NK-92 treated with Interleukin-12 subunit alpha and Interleukin-12 subunit beta, amount 100 ng/mL, for 24 hours (cell line): ENCODE measurements around the gene EYA4.

Experiments used
- DNase-seq: peaks from one replicate; lab custom pipeline; 2025; lab: John Stamatoyannopoulos, UW

The EYA4 gene

DNA sequence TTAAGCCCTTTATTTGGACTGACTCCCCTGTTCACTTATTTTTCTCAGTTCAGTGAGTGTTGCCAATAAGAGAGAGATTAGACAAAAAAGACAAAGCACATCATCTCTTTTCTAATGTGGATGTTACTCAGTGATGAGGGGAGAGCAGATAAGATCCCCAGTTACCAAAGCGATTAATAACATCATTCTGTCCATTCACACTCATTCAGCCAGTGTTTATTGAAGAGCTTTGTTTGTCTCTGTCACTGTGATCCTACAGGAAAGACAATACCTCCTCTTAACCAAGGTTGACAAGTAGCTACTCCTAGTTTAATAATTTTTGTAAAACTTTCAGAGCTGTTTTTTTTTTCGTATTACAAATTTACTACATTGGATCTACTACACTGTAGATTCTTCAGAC, 163.0 kb downstream of the EYA4 start:
- DNase-seq = no peak

DNA sequence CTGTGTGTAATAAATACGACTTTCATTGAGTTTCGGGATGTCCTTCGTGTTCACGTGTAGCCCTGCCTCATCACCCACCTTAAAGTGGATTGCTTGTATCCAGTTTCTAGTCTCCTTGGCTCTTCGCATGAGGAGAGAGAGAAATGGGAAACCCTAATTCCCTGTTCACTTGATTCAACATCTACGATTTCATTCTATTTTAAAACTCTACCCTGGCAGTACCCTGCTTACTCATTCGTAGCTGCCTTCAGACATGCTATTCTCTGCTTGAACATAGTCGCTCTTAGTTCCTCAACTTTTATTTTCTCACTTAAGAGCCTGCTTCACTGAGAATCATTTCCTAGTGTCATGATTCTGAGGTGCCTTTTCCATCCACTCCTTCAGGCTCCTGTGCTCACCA, 163.6 kb downstream of the EYA4 start:
- DNase-seq = no peak

- DNase-seq = no peak
These were observed 166.4 kb downstream of the EYA4 start for GRCh38 chr6:133407320-133408100.

- no peak for DNase-seq
These were observed 167.0 kb downstream of the EYA4 start for GRCh38 chr6:133408132-133408531.

- DNase-seq = no peak
These were observed 167.4 kb downstream of the EYA4 start for GRCh38 chr6:133408543-133408942.

DNA sequence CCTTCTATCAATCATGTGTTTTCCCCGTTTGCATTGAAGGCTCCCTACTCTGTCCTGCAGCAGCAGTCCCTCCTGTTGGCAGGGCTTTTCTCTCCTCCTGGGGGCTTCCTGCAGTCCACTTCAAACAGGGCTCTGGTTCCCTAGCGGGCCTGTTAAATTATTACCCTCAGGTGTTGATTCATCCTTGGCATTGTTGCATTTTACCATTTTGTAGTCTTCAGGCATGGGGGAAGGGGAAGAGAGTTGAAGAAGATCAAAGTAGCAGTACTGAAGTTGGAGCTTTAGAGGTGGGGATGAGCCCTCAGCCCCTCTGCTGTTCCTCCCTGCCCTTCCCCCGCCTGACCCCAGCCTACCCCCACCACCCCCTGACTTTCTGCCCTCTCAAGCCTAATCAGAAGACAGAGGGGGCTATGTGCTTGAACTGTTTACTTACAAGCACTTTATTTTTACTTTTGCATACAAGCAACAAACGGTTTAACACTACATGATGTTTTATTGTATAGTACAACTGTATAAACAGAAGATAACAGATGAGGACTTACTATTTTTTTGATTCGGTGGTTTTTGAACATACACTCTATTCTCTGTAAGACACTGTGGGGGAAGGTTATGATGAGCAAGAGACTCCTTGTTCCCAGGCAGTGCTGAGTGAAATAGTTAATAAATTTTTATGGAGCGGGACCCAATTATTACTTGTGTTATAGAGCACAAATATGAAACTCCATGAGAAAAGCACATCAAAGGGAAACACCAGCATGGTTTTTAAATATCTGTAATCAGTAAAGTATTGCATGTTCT, 169.7 kb downstream of the EYA4 start:
- no peak for DNase-seq

- DNase-seq = no peak
These were observed 170.6 kb downstream of the EYA4 start for GRCh38 chr6:133411757-133412156.

DNA sequence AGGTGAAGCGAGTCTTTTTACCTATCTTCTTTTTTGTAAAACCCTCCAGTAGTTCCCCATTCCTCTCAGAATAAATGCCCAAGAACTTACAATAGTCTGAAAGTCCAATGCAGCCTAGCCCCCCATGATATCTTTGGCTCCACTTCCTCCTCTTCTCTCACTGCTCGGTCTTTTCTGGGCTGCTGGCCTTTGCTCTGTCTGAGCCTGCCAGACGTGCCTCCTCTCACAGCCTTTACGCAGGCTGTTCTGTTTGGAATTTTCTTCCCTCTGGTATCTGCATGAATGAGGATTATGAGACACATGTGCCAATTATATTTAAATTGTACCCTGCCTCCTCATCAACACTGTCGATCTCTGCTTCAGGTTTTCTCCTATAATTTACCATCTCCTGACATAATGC, 174.1 kb downstream of the EYA4 start:
- DNase-seq = no peak

GRCh38 chr6:133418108-133418507, 177.0 kb downstream of the EYA4 start:
- no peak for DNase-seq

- no peak for DNase-seq
These were observed 182.1 kb downstream of the EYA4 start for GRCh38 chr6:133423242-133423641.

- no peak for DNase-seq
These were observed 183.2 kb downstream of the EYA4 start for GRCh38 chr6:133424359-133424758.

GRCh38 chr6:133426038-133426437, 184.9 kb downstream of the EYA4 start:
- DNase-seq = no peak

GRCh38 chr6:133428295-133428694, 187.1 kb downstream of the EYA4 start:
- no peak for DNase-seq

DNA sequence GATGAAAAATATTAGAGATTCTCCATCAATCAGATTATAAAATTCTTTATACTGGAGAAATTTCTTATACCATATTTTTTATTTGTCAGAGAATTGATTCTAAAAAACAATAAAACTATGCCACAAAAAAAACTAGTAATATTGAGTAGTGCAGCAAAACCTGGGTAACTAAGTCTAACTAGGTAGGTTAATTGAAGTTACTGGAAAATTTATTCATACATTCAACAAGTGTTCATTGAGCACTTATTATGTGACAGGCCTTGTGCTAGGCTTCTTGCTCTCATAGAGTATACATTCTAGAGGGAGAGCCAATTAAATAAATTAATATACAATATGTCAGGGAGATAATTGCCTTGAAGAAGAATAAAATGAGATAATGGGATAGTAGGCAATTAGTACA, 189.4 kb downstream of the EYA4 start:
- no peak for DNase-seq

DNA sequence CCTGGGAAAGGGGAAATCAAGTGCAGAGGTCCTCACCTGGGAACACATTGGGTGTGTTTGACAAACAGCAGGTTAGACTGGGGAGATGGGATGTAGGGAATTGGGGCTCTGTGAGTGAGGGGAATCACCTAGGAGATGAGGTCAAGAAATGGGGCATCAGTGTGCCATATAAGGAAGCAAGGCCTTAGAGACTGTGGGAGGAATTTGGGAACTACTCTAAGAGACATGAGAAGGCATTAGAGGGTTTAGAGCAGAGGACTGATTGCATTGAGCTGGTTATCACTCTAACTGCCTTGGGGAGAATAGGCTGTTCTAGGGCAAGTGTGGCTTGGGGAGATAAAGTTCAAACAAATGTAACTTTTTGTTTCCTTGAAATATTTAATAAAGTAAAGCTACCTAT, 189.9 kb downstream of the EYA4 start:
- no peak for DNase-seq

GRCh38 chr6:133432021-133432989, 191.1 kb downstream of the EYA4 start:
- DNase-seq = no peak

- DNase-seq = no peak
These were observed 194.0 kb downstream of the EYA4 start for GRCh38 chr6:133435065-133435728.

DNA sequence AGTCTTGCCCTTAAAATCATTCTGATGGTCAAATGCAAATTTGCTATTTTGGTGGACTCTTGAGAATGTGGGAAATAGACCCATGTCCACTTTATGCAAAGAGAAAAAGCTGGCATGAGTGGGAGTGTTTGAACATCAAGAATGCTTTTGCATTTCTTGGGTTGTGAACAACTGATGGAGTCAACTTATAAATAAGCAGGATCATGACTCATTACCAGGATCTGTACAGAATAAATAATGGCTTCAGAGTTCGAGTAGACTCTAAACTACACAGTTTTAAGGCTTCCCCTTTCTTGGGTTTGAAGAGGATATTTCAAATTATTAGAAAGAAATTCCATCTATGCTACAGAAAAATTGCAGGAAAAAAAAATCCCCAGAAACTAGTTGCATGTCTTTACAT, 195.5 kb downstream of the EYA4 start:
- no peak for DNase-seq

DNA sequence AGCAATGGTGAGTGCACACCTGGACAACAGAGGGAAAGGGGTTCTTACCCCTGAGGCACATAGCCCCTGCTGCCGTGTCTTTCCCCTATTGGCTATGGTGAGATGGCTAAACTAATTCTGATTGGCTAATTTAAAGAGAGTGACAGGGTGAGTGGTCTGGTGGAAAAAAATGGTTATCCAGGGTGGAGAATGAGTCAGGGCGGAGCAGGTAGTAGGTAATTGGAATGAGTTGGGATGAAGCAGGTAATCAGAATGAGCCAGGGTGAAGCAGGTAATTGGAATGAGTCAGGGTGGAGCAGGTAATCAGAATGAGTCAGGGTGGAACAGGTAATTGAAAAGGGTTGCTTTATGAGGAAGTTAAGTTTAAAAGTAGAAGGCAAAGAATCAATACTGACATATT, 200.3 kb downstream of the EYA4 start:
- no peak for DNase-seq

DNA sequence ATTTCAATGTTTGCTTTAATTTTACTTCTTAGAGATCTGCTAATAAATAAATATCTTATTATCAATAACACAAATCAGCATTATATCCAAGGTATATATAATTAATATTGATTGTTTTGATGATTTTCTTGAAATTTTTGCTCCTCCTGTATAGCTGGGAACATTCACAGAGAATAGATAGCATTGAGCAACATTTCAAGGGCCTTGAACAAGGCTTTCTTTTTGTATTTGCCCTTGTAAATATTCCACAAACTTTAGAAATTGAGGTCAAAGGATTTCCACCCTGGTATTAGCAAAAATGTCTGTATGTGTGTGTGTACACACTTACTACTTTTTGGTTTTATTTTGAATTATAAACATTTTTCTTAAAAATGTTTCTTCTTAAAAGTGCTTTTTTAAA, 205.6 kb downstream of the EYA4 start:
- no peak for DNase-seq

DNA sequence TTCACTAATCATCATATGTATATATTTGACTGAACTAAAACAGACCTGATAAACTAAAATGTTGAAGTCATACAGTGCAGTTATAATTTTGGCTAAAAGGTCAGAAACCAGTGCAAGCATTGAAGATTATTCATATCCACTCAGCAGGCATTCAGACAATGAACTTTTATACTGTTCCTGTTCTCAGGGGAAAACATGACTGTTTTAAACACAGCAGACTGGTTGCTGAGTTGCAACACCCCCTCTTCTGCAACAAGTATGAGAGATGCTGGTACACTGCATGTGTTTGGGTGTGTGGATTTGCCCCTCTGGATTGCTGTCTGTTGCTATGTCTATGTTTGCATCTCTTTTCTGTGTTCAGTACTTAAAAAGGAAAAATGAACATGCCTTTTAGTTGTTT, 206.8 kb downstream of the EYA4 start:
- DNase-seq = no peak

DNA sequence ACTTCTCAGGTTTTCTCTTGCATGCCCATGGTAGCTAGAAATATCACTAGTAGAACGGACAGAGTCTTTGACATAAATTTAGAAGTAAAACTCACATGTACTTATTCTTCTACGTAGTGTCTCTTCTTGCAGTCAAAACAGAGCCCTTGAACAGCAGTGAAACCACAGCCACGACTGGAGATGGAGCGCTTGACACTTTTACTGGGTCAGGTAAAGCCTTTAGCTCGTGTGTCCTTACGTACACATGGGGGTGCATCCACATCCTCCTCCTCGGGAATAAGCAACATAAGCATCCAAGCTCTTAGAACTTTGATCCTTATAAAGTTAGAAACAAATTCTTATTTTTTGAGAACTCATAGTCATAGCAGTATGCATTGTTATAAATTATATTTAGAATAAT, 215.3 kb downstream of the EYA4 start:
- no peak for DNase-seq
